HEK293 (cell line): ENCODE measurements around the gene MAPK8IP3.

Experiments used
- CTCF ChIA-PET: fragments of 350-600 bp; formaldehyde crosslinking; extraction: SDS; loops from one replicate; lab custom pipeline; 2021; ENCODE audit warnings: antibody characterized with exemption; lab: Yijun Ruan, JAX
- POLR2A ChIA-PET: fragments of 300-600 bp; formaldehyde crosslinking; extraction: SDS; loops from one replicate; lab custom pipeline; 2020; ENCODE audit warnings: antibody characterized with exemption, inconsistent platforms; lab: Yijun Ruan, JAX
- H3K27ac ChIP-seq: fragments of 200-500 bp; sonication (Bioruptor generic); 2 replicates; pipeline ENCODE4 v1.5.1; 2014; ENCODE audit warnings: low read depth, low read length, control low read depth, inconsistent platforms; ENCODE audit errors: extremely low read depth
- H3K36me3 ChIP-seq, 2 experiments: fragments of 200-500 bp in 1 of 2; sonication (Bioruptor generic) in 1 of 2; 1 replicate in 1 of 2; 2 replicates in 1 of 2; pipeline ENCODE4 v1.5.1; 2014 to 2017; ENCODE audit warnings: inconsistent platforms in 2 of 2, low read length in 2 of 2; ENCODE audit not compliant: control insufficient read depth in 2 of 2, insufficient read depth in 1 of 2
- H3K4me1 ChIP-seq: fragments of 200-500 bp; sonication (Bioruptor generic); 2 replicates; pipeline ENCODE4 v1.5.1; 2014; ENCODE audit warnings: mild to moderate bottlenecking, low read length, inconsistent platforms; ENCODE audit not compliant: control insufficient read depth, insufficient read depth
- H3K4me3 ChIP-seq: 2 replicates; pipeline ENCODE4 v1.5.1; 2011; ENCODE audit warnings: low read depth, mild to moderate bottlenecking, control low read depth, low read length, moderate library complexity
- H3K9me3 ChIP-seq: fragments of 200-500 bp; sonication (Bioruptor generic); 2 replicates; pipeline ENCODE4 v1.5.1; 2014; ENCODE audit warnings: low read depth, low read length, inconsistent platforms; ENCODE audit not compliant: control insufficient read depth, insufficient read depth
- MEIS1 ChIP-seq: sonication (generic); formaldehyde crosslinking; IDR thresholded peaks from 2 replicates; pipeline ENCODE4 v1.8.1; 2022; ENCODE audit warnings: missing genetic modification reagents, mild to moderate bottlenecking, borderline replicate concordance
- PBX3 ChIP-seq: sonication (generic); formaldehyde crosslinking; IDR thresholded peaks from 2 replicates; pipeline ENCODE4 v1.8.1; 2022; ENCODE audit warnings: mild to moderate bottlenecking, moderate library complexity, missing genetic modification reagents
- TSHZ1 ChIP-seq: fragments of 450-650 bp; formaldehyde crosslinking; IDR thresholded peaks from 2 replicates; pipeline ENCODE4 v1.5.1; 2016; ENCODE audit warnings: missing biosample characterization, missing genetic modification characterization, borderline replicate concordance
- ZBTB20 ChIP-seq: fragments of 450-650 bp; formaldehyde crosslinking; IDR thresholded peaks from 2 replicates; pipeline ENCODE4 v1.5.1; 2016; ENCODE audit warnings: missing biosample characterization, missing genetic modification characterization
- ZNF202 ChIP-seq: fragments of 450-650 bp; formaldehyde crosslinking; IDR thresholded peaks from 2 replicates; pipeline ENCODE4 v1.5.1; 2016; ENCODE audit warnings: missing biosample characterization, missing genetic modification characterization, borderline replicate concordance
- ZNF211 ChIP-seq: fragments of 450-650 bp; formaldehyde crosslinking; IDR thresholded peaks from 2 replicates; pipeline ENCODE4 v1.5.1; 2016; ENCODE audit warnings: low read depth, missing biosample characterization, missing genetic modification characterization
- ZNF266 ChIP-seq: fragments of 450-650 bp; formaldehyde crosslinking; IDR thresholded peaks from 2 replicates; pipeline ENCODE4 v1.5.1; 2016; ENCODE audit warnings: missing biosample characterization, missing genetic modification characterization, low read depth
- ZNF488 ChIP-seq: fragments of 450-650 bp; formaldehyde crosslinking; IDR thresholded peaks from 2 replicates; pipeline ENCODE4 v1.5.1; 2016; ENCODE audit warnings: missing biosample characterization, missing genetic modification characterization
- ZNF510 ChIP-seq: fragments of 450-650 bp; formaldehyde crosslinking; IDR thresholded peaks from 2 replicates; pipeline ENCODE4 v1.5.1; 2018; ENCODE audit warnings: mild to moderate bottlenecking, missing genetic modification characterization, missing biosample characterization; ENCODE audit not compliant: insufficient replicate concordance
- ZNF518A ChIP-seq: fragments of 450-650 bp; formaldehyde crosslinking; conservative IDR thresholded peaks from 2 replicates; pipeline ENCODE4 v1.5.1; 2016; ENCODE audit warnings: low read depth, missing biosample characterization, missing genetic modification characterization
- ZNF544 ChIP-seq: fragments of 450-650 bp; formaldehyde crosslinking; IDR thresholded peaks from 2 replicates; pipeline ENCODE4 v1.5.0; 2017; ENCODE audit warnings: missing biosample characterization, missing genetic modification characterization

Gene MAPK8IP3

GRCh38 chr16:1670866-1671265, 35.1 kb upstream of the MAPK8IP3 start (continued):
- no peak for TF ChIP-seq ZNF518A (tag by site-specific recombination)
- TF ChIP-seq ZNF544 (tag by site-specific recombination) = no peak
- no peak for TF ChIP-seq ZBTB20 (tag by site-specific recombination)
- TF ChIP-seq ZNF202 (tag by site-specific recombination) = no peak
- no peak for TF ChIP-seq ZNF211 (tag by site-specific recombination)
- TF ChIP-seq TSHZ1 (tag by site-specific recombination) = no peak

GRCh38 chr16:1673424-1674151, 32.4 kb upstream of the MAPK8IP3 start:
- TF ChIP-seq PBX3 (CRISPR knock-in tag) (no peak), ZNF488 (tag by site-specific recombination) (no peak), ZNF510 (tag by site-specific recombination) (no peak), MEIS1 (no peak), ZNF266 (tag by site-specific recombination) (no peak)
- no peak overlapping the region for H3K4me3 ChIP-seq
- H3K27ac ChIP-seq = no peak overlapping the region
- no peaks in the 10 kb centered on the region for H3K4me1 ChIP-seq
- CTCF ChIA-PET = interaction anchor here (0.5 kb wide), 1 partner anchor 146 kb away, joined by 3 read pairs; no protein-coding TSS in a partner anchor
- no peaks in the 10 kb centered on the region for H3K9me3 ChIP-seq
- POLR2A ChIA-PET = no interaction called here
- H3K36me3 ChIP-seq = peaks cover 0 to 78% of the 10 kb centered on the region in 2 experiments; a peak in 2 of 3 replicates
